ENCODE data around the gene SLC2A4RG. TPM values are rescaled to one million over a fixed set of nuclear protein-coding genes. Genes with fewer than 3 reads are reported as not detected.

Gene SLC2A4RG
- total RNA-seq, 1 experiment from 2014 or later = 121 TPM

- Histone ChIP-seq H3K79me2 (ENCODE audit: insufficient read depth, low read length) (peaks cover 44% of the 10 kb centered on the region), H3K9me2 (ENCODE audit: insufficient read depth) (no peaks in the 10 kb centered on the region), H3K4me1 (ENCODE audit: control insufficient read depth in 1 of 2, insufficient read depth in 2 of 2, low read length in 2 of 2) (peaks cover 13 to 36% of the 10 kb centered on the region in 2 experiments; a peak in 3 of 4 replicates), H3K4me3 (replicated peaks in 1 of 2; ENCODE audit: low read depth in 1 of 2, low read length in 2 of 2) (no peak overlapping the region), H2AFZ (ENCODE audit: low read depth, low read length, poor library complexity, severe bottlenecking) (no peak overlapping the region), H3K4me2 (ENCODE audit: low read length) (no peak overlapping the region), H3K9ac (ENCODE audit: low read length) (no peak overlapping the region), H4K20me1 (ENCODE audit: insufficient read depth) (no peaks in the 10 kb centered on the region), H3K27me3 (ENCODE audit: insufficient read depth, low read length) (no peaks in the 10 kb centered on the region), H3K27ac (ENCODE audit: low read depth, low read length) (no peak overlapping the region), H3K36me3 (ENCODE audit: control insufficient read depth in 1 of 2, insufficient read depth in 2 of 2, low read length in 2 of 2) (peaks cover 0 to 14% of the 10 kb centered on the region in 2 experiments; a peak in 2 of 4 replicates), H3K9me3 (ENCODE audit: control insufficient read depth in 1 of 2, insufficient read depth in 1 of 2, low read depth in 1 of 2, low read length in 2 of 2) (no peaks in the 10 kb centered on the region)
- ChIA-PET RAD21 (ENCODE audit: low non-redundant PET in 1 of 2, low total read pairs in 2 of 2, uncharacterized antibody in 2 of 2, unreplicated experiment in 2 of 2) (no interaction called here), POLR2A (no interaction called here), CTCF (no interaction called here)
- TF ChIP-seq JUND (IDR thresholded peaks at IDR 0.05) = no peak
- TF ChIP-seq ATF3 (IDR thresholded peaks at IDR 0.05) = no peak
- no peak for TF ChIP-seq CBX3 (IDR thresholded peaks at IDR 0.05; ENCODE audit: low read depth)
- TF ChIP-seq RAD21 (IDR thresholded peaks at IDR 0.05; ENCODE audit: low read depth) = no peak
- TF ChIP-seq REST (IDR thresholded peaks at IDR 0.05; ENCODE audit: low read depth) = no peak
- no peak for TF ChIP-seq TCF7L2 (IDR thresholded peaks at IDR 0.05; ENCODE audit: borderline replicate concordance, extremely low read depth, insufficient read depth, insufficient read length)
- no peak for TF ChIP-seq ELF1 (IDR thresholded peaks at IDR 0.05; ENCODE audit: borderline replicate concordance, low read depth)
- TF ChIP-seq SP1 (IDR thresholded peaks at IDR 0.05; ENCODE audit: low read depth) = no peak
- TF ChIP-seq ZBTB33 (IDR thresholded peaks at IDR 0.05; ENCODE audit: extremely low read depth, insufficient replicate concordance, low read length) = no peak
- TF ChIP-seq EGR1 (IDR thresholded peaks at IDR 0.05; ENCODE audit: low read depth) = no peak
- TF ChIP-seq EZH2phosphoT487 (IDR thresholded peaks at IDR 0.05; ENCODE audit: borderline replicate concordance) = no peak
- no peak for TF ChIP-seq ZNF274 (IDR thresholded peaks at IDR 0.05; ENCODE audit: low read depth, low read length)
- TF ChIP-seq SIN3A (IDR thresholded peaks at IDR 0.05; ENCODE audit: low read depth) = no peak
- TF ChIP-seq ZFX (IDR thresholded peaks at IDR 0.05) = no peak
- TF ChIP-seq POLR2A (IDR thresholded peaks at IDR 0.05; ENCODE audit: borderline replicate concordance, extremely low read depth, insufficient read depth, insufficient read length) = no peak
- TF ChIP-seq FOSL1 (IDR thresholded peaks at IDR 0.05; ENCODE audit: low read depth) = no peak
- TF ChIP-seq YY1 (IDR thresholded peaks at IDR 0.05; ENCODE audit: extremely low read depth, insufficient replicate concordance, low read depth, low read length) = no peak
- TF ChIP-seq MAX (IDR thresholded peaks at IDR 0.05) = no peak
- DNase-seq (ENCODE audit: low read depth, low spot score) (no peak), ATAC-seq (no peak)
- BruUV-seq (replicated peaks) = no TSS peak
- intact Hi-C loops (cut with micrococcal nuclease) = loop anchor here (10.0 kb wide), 1 partner anchor 130 kb away; the partner anchor contains the start of genes ABHD16B and TPD52L2
Observed at GRCh38 chr20:63734111-63734945, 5.2 kb upstream of the SLC2A4RG start.

Data from HCT116 (cell line).